HG02623 (cell line): ENCODE data around the gene ADAMTS12.

Experiments used
- ATAC-seq: cut with Tn5 transposase; IDR thresholded peaks from one replicate; pipeline ENCODE4 v1.9.1; 2021; ENCODE audit warnings: moderate library complexity; ENCODE audit not compliant: unreplicated experiment

Gene ADAMTS12

DNA sequence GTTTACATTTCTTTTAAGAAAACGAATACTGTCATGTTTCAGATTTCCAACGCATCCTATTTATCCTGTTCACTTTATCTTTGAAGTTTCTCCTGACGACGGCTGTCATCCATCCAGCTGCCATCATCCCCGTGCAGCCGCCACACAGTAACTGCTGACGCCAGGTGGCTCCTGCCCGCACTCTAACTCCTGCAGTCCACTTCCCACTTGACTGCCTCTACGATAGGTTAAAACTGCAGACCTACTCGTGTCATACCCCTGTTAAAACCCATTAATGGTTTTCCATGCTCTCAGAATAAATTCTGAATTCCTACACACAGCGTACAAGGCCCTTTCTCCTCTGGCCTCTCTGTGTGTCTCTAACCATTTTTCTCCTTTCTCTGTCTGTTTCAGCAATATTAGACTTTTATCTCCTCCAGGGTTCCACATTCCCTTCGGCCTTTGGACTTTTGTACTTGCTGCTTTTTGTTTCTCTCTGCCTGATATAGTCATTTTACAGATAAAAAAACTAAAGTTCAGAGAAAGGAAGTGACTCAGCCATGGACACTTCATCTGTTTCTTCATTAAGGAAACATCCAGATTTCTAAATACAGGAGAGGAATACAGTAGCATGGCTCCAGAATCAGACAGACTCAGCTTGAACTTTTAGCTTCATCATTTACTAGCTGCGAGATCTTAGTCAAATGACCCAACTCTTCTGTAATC lies 84.9 kb downstream of the ADAMTS12 start:
- ATAC-seq = no peak

DNA sequence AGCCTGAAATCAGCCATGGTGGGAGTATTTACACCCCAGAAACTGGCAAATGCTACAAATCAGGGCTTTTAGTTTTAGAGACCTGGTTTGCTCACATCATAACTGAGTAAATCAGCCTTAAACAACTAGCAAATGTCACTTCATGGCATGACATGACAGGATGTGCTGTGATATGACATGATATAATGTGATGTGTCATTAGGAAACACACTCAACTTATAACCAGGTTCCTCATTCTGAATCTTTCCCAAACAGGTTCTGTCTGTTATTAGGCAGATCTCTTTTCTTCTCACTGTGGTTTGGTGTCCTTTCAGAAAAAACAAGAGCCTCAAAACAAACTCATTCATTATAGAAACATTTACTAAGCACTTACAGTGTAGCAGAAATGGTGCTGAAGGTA lies 90.5 kb downstream of the ADAMTS12 start:
- ATAC-seq = no peak

DNA sequence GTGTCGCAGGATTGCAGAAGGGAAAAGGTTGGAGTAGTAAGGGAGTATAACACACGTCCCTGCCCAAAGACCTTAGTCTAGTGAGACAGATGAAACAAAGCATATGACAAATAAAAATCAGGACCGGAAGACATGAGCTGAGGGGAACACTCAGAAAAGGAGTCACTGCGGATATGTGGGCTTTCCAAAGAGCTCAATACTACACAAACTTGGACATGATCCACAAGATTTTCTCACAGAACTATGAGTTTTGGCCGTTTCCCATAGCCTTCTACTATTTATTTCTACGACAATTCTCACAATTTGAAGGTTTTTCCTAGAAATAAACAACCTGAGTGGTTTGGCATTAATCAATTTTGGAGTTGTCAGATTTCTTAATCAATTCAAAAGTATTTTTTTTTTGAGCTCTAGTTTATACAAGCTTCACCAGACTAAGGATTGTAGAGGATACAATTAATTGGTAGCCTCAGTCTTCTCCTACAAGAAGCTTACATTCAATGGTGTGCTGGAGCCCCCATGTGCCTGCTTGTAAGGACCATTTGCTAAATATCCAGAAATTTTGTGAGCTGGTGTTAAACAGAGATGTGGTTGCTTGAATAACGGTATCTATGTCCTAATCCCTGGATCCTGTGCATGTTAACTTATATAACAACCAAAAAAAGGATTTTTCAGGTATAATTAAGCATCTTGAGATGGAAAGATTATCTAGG lies 91.4 kb downstream of the ADAMTS12 start:
- ATAC-seq = no peak

DNA sequence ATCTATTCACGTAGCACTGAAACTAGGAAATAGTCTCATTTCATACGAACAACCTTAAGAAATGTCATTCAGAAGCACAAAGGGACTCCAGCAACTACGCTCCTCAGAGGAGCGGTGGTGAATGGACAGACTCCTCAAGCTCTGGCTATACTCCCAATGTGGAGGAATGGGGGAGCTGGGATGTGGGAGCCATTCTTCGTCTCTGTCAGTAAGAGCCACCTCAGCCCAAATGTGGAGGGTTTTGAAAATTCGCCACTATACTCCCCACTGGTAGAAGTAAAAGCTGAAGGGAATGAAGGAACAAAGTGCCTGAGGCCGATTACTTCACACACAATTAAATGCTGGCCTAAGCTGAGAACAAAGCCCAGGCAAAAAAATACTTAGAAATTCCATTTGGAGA lies 96.3 kb downstream of the ADAMTS12 start:
- ATAC-seq = no peak

DNA sequence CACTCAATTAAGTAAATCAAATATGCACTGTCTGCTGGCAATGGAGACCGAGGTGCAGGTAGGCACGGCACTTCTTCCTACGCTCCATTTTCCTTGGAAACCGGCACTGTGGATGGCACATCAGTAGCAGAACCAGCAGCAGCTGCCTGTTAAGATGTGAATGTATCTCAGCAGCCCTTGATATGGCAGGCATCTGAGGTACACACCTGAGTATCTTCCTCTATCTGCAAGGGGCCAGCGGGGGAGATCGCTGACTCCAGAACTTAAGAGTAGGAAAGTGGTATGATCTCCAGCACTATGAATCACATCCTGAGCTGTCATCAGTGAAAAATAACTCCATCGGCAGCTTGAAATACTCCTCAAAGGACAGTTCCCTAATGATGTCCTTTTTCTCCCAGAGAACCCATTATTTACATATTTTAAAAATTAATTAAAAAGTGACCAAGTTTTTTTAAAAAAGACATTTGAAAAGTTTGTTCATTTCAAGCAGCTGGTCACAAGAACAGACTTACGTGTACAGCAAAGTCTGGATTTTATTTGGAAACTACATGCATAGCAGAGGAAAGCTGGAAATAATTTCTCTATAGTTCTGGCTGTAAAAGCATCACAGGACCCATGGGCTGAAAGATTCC lies 97.1 kb downstream of the ADAMTS12 start:
- no peak for ATAC-seq

DNA sequence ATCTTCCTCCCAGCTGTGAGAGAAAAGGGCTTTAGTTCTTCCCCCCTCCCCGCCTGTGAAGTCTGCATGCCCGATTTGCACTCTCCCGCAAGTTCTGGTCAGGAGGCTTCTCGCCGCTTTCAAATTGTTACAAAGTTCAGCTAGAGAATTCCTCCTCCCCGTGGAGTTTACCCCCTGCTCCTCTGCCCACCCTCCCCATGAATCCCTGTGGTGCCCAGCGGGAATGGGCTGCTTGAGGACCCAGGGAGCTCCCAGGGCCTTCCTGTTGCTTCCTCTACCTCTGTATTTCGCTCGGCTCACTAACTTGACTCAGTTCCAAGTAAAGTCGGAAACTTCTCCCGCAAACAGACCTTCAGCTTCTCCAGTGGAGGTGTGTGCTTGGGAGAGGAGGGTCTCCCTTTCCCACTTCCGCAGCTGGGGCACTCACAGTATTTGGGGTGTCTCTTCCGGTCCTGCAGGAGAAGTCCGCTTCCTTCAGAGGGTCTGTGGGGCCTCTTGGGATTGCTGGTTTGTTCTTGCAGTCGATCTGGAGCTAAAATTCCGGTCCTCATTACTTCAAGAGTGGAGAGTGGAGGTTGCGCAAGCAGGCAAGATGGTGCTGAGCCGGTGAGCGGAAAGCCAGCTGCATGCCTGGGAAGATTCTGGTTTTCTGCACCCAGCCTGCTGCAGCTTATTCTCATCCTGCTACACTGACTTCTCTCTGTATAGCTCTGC lies 97.8 kb downstream of the ADAMTS12 start:
- ATAC-seq = no peak

DNA sequence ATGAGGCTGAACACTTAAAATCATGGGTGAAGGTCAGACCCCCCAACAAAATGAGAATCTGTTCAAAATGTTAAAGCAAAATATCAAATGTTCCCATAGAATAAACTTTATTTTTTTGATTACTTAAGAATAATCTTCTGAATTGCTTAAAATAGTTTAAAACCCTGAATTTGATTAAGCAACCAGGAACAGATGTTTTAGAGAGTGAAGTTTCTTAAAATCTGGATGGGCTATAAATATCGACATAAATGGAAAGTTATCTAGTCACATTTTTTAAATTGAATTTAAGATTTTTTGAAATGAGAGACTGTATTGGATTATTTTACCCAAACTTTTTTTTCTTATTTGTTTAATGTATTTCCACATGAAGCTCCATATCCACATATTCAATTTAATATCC lies 98.5 kb downstream of the ADAMTS12 start:
- ATAC-seq = no peak

DNA sequence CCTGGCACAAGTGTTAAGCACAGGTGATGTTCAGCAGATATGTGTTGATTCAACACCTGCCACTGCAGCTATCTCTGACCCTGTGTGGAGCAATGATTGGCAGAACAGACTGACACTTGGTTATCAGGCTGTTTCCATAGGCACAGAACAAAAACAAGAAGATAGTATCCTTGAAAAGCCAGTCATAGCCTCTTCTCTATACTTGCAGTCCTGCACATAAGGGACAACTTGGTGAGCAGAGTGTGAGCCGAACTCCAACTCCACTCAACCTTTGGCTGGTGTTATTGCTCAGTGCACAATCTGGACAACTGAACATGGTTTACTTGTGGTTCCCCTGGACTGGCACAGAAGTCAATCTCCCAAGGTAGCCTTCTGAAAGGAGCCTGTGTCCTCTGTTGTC lies 99.2 kb downstream of the ADAMTS12 start:
- no peak for ATAC-seq

DNA sequence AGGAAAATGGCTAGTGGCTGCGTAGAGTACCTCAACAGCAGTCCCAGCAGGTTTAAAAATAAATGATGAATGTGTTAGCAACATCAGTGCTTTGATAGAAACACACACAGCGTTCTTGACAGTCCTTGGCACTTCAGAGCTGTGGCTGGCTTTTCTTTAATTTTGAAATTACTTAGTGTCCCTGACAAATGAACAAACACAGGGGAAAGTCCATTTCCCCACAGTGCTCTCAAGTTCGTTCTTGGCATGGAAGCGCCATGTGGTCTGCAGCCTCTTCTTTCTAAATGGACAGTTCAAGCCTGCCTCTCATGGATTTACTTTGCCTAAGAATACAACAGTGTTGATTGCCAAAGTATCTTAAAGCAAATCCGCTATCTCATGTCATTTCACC lies 102.2 kb downstream of the ADAMTS12 start:
- no peak for ATAC-seq

DNA sequence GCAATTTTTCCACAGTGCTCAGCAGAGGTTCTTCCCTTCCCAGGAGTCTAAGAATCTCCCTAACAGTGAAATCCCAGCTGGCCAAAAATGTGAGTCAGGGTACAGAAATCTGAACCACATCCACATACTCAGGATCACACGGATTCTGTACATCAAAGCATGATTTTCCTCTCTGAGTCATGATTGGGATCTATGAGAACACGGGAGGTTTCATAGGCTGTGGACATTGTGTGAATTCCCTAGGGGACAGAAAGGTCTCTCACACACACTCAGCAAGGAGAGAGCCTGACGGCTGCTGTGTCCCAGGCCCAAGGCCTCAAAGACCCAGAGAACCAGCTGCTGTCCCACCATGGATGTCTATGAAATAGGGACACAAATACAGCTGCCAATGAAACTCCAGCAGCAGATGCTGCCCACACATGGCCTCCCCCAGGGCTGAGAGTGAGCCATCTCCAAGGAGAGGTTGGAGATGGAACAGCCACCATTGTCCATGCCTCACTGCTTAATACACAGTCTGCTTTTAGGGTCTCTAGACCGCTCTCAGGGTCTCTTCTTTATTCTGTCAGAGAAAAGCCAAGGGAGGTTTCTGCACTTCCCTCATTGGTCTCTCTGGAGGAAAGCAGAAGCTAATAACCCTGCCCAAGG lies 102.7 kb downstream of the ADAMTS12 start:
- ATAC-seq = no peak

DNA sequence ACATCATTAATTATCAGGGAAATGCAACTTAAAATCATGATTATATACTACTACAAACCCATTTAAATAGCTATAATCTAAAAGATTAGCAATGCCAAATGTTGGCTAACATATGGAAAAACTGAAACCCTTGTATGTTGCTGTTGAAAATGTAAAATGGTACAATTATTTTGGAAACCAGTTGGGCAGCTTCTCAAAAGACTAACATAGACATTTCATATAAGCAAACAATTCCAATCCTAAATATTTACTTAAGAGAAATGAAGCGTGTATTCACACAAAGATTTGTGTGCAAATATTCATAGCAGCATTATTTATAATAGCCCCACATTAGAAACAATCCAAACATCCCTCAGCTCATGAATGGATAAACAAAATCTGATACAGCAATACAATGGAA lies 106.2 kb downstream of the ADAMTS12 start:
- no peak for ATAC-seq

DNA sequence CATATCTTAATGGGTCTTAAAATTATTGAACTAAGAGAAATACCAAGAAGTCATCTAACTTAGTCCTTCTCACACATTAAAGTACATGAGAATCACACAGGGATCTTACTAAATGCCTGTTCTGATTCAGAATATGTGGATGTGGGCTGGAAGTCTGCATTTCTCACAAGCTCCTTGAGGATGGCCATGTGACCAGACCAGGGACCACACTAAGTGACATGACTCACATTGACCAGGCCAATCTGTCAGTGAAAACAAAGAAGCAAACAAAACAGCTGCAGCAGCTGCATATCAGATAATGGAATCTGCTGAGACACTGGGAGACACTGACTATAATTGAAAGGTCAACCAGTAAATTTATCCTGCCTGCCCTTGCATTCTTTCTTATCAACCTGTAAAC lies 110.5 kb downstream of the ADAMTS12 start:
- ATAC-seq = no peak

DNA sequence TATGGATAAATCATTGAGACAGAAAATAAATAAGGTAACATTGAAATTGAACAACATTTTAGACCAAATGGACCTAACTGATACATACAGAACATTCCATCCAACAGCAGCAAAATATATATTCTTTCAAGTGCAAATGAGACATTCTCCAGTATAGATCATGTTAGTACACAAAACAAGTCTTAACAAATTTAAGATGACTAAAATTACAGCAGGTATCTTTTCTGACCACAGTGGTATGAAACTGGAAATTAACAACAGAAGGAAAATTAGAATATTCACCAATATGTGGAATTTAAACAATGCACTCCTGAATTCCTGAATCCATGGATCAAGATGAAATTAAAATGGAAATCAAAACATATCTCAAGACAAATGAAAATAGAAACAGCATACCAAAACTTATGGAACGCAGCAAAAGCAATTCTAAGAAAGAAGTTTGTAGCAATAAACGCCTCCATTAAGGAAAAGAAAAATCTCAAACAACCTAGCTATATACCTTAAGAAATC lies 115.6 kb downstream of the ADAMTS12 start:
- no peak for ATAC-seq

DNA sequence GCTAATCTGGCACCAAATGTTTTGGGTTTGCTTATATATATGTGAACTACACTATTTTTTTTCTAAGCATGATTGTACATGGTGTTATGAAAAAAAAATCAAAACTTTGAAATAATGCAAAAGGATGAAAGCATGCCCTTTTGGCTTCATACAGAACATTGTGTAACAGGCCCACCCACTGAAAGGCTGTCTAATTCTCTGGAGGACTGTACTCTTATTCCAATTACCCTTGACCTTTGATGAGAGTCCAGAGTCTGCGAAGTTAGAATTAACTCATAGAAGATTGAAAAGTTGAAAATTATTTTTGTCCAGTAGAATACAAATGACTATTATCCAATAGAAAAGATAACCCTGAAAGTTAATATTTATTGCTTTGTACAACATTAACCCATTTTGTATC lies 117.4 kb downstream of the ADAMTS12 start:
- ATAC-seq = no peak

DNA sequence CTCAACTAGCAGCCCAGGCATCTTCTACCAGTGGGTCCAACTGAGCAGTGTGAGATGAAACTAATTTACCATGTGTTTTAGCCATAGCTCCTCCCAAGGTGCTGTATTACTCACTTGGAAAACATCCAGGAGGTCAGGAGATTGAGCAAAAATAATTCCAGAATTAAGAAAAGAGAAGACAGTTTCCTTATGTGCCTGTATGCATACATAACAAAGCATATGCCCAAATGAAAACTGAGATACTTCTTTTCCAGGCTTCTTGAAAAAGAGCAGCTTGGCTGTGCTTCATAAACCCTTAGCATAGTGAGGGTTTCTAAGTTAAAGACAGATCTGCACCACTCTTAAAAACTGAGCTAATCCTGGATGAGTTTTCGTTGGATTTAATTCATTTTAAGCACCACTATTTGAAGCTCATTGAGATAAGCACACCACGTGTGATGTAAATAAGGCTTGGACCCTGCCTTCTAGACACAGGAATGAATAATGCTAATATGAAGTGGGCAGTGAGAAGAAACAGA lies 119.4 kb downstream of the ADAMTS12 start:
- no peak for ATAC-seq

DNA sequence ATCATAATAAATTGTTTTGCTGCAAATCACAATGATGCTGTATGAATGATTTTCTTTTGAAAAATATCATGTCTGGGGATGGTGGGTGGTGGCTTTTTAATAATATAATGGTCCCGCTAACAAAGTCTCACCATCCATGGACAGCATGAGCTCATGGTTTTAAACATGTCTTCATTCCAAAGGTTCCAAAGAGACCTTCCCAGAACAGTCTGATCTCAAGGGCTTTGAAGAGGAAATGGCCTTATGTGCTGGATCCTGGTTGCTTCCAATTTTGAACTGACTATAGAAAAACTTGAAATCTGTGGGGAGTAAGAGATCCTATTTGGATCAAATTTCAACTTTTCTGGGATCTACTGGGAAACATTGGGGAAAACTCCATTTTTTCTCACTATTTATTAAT lies 121.8 kb downstream of the ADAMTS12 start:
- no peak for ATAC-seq

DNA sequence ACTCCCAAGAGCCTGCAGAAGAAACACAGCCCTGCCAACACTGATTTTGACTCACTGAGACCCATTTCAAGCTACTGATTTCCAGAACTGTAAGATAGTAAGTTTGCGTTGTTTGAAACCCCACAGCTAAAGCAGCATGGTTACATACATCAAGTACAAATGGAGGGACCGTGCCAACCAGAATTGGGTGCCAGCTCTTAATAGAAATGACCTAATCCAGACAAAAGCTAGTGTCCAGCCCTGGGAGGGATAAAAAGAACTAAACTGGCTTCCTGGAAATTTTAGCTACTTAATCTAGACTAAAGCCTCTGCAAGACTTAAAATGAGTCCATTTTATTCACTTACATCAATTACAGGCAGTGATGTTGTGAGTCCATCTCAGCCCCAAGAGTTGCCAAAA lies 122.6 kb downstream of the ADAMTS12 start:
- ATAC-seq = no peak

DNA sequence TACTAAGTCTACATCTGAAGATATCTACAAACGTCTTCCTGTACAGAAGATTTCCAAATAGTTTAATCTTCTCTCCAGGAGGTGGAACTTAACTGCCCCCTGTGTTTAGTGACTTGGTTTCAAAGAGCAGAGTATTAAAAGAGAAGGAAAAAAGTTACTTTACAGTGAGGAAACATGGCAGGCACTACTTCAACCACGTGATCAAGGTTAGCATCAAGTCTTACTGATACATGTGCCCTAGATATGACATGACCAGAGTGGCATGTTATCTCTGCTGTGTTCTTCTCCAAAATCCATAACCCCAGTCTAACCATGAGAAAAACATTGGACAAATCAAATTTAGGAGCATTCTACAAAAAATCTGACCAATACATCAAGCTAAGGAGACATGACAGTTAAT lies 125.8 kb downstream of the ADAMTS12 start:
- ATAC-seq = no peak

DNA sequence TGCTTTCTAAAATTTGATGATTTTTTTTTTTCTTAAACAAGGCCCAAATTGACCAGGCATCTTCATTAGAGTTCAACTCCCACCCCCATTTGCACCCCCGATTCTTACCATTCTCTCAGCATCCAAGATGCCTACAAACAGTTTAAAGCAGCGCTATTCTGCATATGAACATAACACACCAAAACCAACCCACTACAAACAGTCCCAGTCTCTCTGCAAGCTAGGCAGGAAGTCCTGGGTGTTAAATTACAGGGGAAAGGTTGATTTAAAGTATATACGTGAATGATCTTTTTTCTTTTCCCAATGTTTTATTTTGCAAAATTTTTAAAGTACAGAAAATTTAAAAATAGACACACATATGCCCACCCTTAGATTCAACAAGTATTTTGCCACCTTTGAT lies 127.0 kb downstream of the ADAMTS12 start:
- ATAC-seq = no peak

DNA sequence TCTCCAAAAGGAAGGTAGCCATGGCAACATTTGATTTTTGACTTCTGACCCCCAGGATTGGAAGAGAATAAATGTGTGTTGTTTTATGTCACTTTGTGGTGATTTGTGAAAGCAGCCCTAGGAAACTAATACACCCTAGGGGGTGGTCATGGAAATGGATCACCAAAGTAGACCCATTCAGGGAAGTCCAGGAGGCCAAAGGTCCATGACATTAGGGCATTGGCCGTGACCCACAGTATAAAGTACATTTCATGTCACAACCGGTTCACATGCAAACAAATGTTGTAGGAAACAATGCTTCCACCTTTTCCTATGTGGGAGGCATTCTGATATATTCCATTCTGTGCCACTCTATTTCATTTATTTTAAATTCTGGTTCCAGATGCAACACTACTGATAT lies 128.4 kb downstream of the ADAMTS12 start:
- ATAC-seq = no peak

DNA sequence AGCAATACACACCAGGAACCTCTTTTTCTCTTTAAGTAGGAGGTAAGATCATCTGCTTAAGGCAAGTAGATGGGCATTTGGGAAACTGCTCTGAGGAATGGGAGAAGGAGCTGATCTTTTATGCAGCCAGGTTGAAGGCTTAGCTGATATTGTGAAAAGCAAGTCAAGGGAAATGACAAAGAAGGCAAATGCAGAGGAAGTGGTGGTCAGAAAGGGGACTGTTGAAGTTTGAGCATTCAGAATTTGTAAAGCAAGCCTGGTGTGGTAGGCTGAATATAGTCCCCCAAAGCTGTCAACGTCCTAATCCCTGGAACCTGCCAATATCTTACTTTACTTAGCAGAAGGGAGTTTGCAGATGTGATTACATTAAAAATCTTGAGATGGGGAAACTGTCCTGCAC lies 128.9 kb downstream of the ADAMTS12 start:
- no peak for ATAC-seq
